Naive thymus-derived CD8-positive, alpha-beta T cell (primary cell): Measurements from ENCODE around the gene EHMT1. TPM values are rescaled to one million over a fixed set of nuclear protein-coding genes. Genes with fewer than 3 reads are reported as not detected.
"Not testable (repeated sequence)": the region's sequence is repeated elsewhere in the genome, so short reads cannot be mapped to it uniquely, and the experiment has no call there.

ENCODE experiments used
- ATAC-seq, 2 donors: fragments of 150-1000 bp; cut with Tn5 transposase in 1 of 2; sonication (Bioruptor Pico), chemical (Tn5 transposase) in 1 of 2; 1 replicate in 1 of 2; 2 replicates in 1 of 2; pipeline ENCODE4 v1.10.0; 2021; ENCODE audit warnings: mild to moderate bottlenecking in 2 of 2, moderate library complexity in 2 of 2
- POLR2A ChIA-PET: fragments of 350-600 bp; sonication (Branson Sonifier 250); formaldehyde crosslinking; loops from one replicate; lab custom pipeline; 2021; ENCODE audit warnings: antibody characterized with exemption; lab: Charles Lee
- DNase-seq, 10 donors: peaks; one replicate each; pipeline versions ENCODE4 v3.0.0 to v3.0.0-alpha.2; 2020 to 2022
- H3K27ac Mint-ChIP-seq, 10 donors: one replicate each; pipeline ENCODE4 v1.8.0; 2020 to 2022; ENCODE audit warnings: mild to moderate bottlenecking in 10 of 10, mixed read lengths in 10 of 10, moderate library complexity in 4 of 10, inconsistent platforms in 1 of 10
- H3K27me3 Mint-ChIP-seq, 5 donors: one replicate each; pipeline ENCODE4 v1.8.0; 2021 to 2022; ENCODE audit warnings: mixed read lengths in 5 of 5
- H3K36me3 Mint-ChIP-seq, 3 donors: one replicate each; pipeline ENCODE4 v1.8.0; 2020 to 2022; ENCODE audit warnings: mixed read lengths in 3 of 3, mild to moderate bottlenecking in 2 of 3, inconsistent platforms in 1 of 3
- H3K4me1 Mint-ChIP-seq, 4 donors: one replicate each; pipeline ENCODE4 v1.8.0; 2021 to 2022; ENCODE audit warnings: mixed read lengths in 4 of 4
- H3K4me3 Mint-ChIP-seq, 10 donors: one replicate each; pipeline ENCODE4 v1.8.0; 2020 to 2022; ENCODE audit warnings: mild to moderate bottlenecking in 10 of 10, mixed read lengths in 10 of 10, moderate library complexity in 6 of 10, inconsistent platforms in 1 of 10
- H3K9me3 Mint-ChIP-seq, 9 donors: one replicate each; pipeline ENCODE4 v1.8.0; 2020 to 2022; ENCODE audit warnings: mixed read lengths in 9 of 9, mild to moderate bottlenecking in 3 of 9, inconsistent platforms in 1 of 9, moderate library complexity in 1 of 9
- polyA plus RNA-seq, 3 donors: library from polyadenylated mRNA; unstranded; fragments of 300-500 nt; fragmentation: Illumina TruSeq; gene quantifications; one replicate each; pipeline ENCODE4 v1.2.3, GENCODE V29; 2021
- total RNA-seq, 8 experiments: library from RNA in 2 of 8; stranded (reverse) in 2 of 8; gene quantifications; one replicate each; pipeline ENCODE4 v1.2.3 and lab custom pipeline; 2021 to 2026

Gene EHMT1
- total and polyA plus RNA-seq, 5 experiments from 2014 or later: 20.9 to 113 (median 34.4) TPM

DNA sequence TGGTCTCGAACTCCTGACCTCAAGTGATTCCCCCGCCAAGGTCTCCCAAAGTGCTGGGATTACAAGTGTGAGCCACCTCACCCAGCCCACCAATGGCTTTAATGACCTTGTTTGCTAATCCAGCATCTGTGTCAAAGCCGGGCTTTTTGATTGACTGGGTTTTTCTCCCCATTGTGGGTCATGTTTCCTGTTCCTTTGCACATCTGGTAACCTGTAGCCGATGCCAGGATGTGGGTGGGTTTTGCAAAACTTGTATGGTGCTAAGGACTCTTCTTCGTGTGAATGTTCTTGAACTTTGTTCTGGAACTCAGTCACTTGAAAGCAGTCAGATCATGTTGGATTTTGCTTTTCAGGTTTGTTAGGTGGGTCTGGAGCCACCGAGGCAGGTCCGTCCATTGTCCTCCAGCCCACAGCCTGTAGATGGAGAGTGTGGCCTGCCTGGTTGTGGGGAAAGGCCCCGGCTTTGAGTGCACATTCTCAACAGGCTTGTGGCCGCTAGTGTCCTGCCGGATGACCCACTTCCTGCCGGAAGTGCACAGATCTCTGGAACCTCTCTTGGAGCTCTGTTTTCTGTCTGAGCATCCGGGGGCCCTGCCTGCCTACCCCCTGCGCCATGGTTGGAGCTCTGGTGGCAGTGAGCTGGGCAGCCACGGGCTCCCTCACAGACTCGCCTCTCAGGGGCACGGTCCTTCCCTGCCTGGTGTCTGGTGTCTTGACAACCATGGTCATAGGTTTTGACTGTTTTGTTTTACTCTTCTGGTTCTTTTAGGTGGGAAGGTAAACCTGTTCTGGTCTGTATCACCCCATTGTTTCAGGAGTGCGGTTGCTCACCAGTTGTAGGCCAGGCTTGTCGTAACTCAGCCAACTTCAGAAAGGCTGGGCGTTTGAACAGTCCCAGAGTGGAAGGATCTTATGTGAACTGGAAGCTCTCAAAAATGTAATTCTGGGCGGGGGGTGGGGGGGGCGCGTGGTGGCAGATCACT lies 189.2 kb downstream of the EHMT1 start:
- peak overlapping the region in 3 of 10 donors; percentile 2 to 41 (median 12) for H3K4me3 Mint-ChIP-seq
- H3K27me3 Mint-ChIP-seq: no peaks in the 10 kb centered on the region
- peaks cover 7 to 21% (median 18%) of the 10 kb centered on the region in 4 donors for H3K4me1 Mint-ChIP-seq
- peak in 3 of 10 donors; percentile 7 to 26 (median 21) for DNase-seq
- peak in 1 of 2 donors; percentile 77 for ATAC-seq
- no peaks in the 10 kb centered on the region for H3K9me3 Mint-ChIP-seq
- POLR2A ChIA-PET: interaction anchor here (0.5 kb wide), 1 partner anchor 161 kb away, joined by 3 read pairs; no protein-coding TSS in a partner anchor
- peak overlapping the region; percentile 15 to 80 (median 48) for H3K27ac Mint-ChIP-seq
- peaks cover 0 to 57% (median 17%) of the 10 kb centered on the region in 3 donors for H3K36me3 Mint-ChIP-seq

DNA sequence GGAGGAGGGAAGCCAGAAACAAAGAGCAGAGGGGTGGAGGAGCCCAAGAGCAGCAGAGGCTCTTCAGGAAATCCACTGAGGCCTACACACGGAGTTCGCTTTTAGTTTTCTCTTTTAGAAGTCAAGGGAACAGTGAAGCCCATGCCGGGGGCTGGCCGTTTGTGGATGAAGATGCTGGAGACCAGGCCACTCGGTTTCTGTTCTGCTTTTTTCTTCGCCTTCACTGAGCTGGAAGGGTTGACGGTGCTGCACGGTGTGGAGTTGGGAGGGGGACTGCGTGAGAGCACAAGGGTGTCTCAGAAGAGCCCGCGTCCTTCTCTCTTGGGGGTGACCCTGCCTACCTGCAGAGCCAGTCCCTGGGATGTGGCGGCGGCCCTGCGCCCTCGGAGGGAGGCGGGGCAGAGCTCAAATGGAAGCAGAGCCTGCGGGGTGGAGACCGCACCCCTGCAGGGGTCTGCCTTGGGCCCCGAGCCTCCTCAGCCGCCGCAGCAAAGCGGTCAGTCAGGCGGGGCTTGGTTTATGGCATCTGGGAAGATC lies 190.3 kb downstream of the EHMT1 start:
- peaks cover 0 to 54% (median 9%) of the 10 kb centered on the region in 3 donors for H3K36me3 Mint-ChIP-seq
- no peak overlapping the region for H3K4me3 Mint-ChIP-seq
- POLR2A ChIA-PET: interaction anchor here (0.5 kb wide), 1 partner anchor 162 kb away, joined by 3 read pairs; no protein-coding TSS in a partner anchor
- H3K9me3 Mint-ChIP-seq: no peaks in the 10 kb centered on the region
- H3K4me1 Mint-ChIP-seq: peaks cover 7 to 21% (median 17%) of the 10 kb centered on the region in 4 donors
- peak overlapping the region in 1 of 10 donors; percentile 48 for H3K27ac Mint-ChIP-seq
- DNase-seq (no peak), ATAC-seq (no peak)
- H3K27me3 Mint-ChIP-seq: no peaks in the 10 kb centered on the region

DNA sequence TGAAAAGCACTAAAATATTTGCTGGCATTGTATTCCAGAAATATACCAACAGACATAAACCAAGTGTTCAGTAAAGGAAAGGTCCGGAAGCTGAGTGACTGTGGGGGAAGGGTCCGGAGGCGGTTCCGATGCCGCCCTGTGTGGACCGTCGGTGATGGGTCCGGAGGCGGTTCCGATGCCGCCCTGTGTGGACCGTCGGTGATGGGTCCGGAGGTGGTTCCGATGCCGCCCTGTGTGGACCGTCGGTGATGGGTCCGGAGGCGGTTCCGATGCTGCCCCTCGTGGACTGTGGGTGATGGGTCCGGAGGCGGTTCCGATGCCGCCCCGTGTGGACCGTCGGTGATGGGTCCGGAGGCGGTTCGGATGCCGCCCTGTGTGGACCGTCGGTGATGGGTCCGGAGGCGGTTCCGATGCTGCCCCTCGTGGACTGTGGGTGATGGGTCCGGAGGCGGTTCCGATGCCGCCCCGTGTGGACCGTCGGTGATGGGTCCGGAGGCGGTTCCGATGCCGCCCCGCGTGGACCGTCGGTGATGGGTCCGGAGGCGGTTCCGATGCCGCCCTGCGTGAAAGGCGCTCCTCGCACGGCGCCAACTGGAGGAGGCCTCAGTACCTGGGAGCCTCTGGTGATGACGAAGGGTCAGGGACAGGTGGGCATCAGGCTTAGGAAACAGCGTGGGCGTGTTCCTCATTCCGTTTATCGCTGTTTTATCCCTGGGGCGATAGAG lies 191.1 kb downstream of the EHMT1 start:
- Mint-ChIP-seq H3K27ac (peak overlapping the region in 1 of 10 donors; percentile 64), H3K4me1 (peaks cover 9 to 21% (median 16%) of the 10 kb centered on the region in 4 donors), H3K36me3 (peaks cover 0 to 54% (median 5%) of the 10 kb centered on the region in 3 donors)
- POLR2A ChIA-PET, DNase-seq, H3K9me3 Mint-ChIP-seq, ATAC-seq, H3K4me3 Mint-ChIP-seq, H3K27me3 Mint-ChIP-seq: not testable (repeated sequence)

DNA sequence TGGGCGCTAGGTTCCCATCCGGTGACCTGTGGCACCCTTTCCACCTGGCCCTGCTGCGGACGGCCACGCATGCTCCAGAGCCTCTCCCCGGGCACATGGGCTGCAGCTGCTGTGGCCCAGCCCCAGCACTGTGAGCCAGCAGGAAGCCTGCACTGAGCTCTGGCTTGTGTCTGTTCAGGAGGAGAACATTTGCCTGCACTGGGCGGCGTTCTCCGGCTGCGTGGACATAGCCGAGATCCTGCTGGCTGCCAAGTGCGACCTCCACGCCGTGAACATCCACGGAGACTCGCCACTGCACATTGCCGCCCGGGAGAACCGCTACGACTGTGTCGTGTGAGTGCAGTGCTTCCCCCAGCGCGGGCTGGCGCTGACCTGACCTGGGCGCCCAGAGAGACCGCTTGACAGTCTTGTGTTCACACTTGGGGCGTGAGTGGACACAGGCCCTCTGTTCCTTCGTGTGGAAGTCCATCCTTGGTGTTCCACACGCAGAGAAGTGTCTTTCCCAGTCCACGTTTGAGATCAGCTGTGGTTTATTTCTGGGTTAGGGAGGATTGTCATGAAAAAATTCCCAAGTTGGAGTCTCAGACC lies 192.6 kb downstream of the EHMT1 start:
- Mint-ChIP-seq H3K4me3 (no peak overlapping the region), H3K27me3 (no peaks in the 10 kb centered on the region), H3K27ac (no peak overlapping the region), H3K36me3 (peaks cover 0 to 58% (median 9%) of the 10 kb centered on the region in 3 donors), H3K4me1 (peaks cover 7 to 18% (median 16%) of the 10 kb centered on the region in 4 donors), H3K9me3 (no peaks in the 10 kb centered on the region)
- no peak for DNase-seq
- ATAC-seq: no peak
- POLR2A ChIA-PET: no interaction called here

GRCh38 chr9:137812356-137813023 lies 193.7 kb downstream of the EHMT1 start:
- H3K4me3 Mint-ChIP-seq: no peak overlapping the region
- H3K27me3 Mint-ChIP-seq: no peaks in the 10 kb centered on the region
- peaks cover 4 to 10% (median 8%) of the 10 kb centered on the region in 4 donors for H3K4me1 Mint-ChIP-seq
- ATAC-seq: no peak
- peaks cover 0 to 4% (median 0%) of the 10 kb centered on the region in 9 donors for H3K9me3 Mint-ChIP-seq
- DNase-seq: no peak
- H3K27ac Mint-ChIP-seq: peak overlapping the region in 1 of 10 donors; percentile 18
- POLR2A ChIA-PET: no interaction called here
- H3K36me3 Mint-ChIP-seq: peaks cover 0 to 64% (median 16%) of the 10 kb centered on the region in 3 donors

- POLR2A ChIA-PET: no interaction called here
- Mint-ChIP-seq H3K4me3 (no peak overlapping the region), H3K4me1 (peaks cover 0 to 6% (median 2%) of the 10 kb centered on the region in 4 donors), H3K9me3 (peaks cover 0 to 8% (median 0%) of the 10 kb centered on the region in 9 donors), H3K36me3 (peaks cover 0 to 70% (median 23%) of the 10 kb centered on the region in 3 donors), H3K27ac (peak overlapping the region in 1 of 10 donors; percentile 18), H3K27me3 (no peaks in the 10 kb centered on the region)
- DNase-seq (no peak), ATAC-seq (no peak)
These were observed 194.4 kb downstream of the EHMT1 start for GRCh38 chr9:137813167-137813566.

DNA sequence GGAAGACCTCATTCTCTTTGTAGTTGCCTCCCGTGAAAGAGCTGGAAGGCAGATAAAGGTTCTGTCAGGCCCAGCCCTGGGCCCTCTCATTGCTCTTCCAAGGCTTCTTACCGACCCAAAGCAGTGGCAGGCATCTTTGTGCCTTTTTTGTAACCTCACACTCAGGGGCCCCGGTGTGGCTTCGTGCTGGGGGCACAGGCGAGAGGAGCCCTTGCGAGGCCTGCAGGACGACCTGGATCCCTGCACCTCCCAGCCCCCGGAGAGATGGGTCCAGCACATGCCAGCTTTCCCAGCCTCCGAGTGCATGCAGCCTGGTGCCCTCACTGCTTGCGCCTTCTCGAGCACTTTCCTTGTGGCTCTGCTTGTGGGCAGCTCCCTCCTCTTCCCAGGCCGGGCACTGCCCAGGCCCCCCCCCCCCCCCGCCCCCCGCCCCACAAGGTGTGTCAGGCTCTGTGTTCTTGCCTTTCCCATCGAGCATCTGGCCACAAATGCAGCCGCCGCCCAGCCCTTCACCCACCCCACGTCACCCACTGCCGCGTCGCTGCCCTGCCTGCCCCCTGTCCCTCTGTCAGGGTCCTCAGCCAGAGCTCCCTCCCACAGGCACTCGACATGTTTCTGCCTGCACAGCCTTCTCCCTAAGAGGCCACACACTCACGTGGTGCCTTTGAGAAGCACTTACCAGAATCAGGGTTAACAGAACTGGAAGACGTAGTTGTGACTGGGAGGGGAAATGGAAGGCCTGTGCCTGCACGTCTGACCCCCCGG lies 195.0 kb downstream of the EHMT1 start:
- no peak overlapping the region for H3K4me3 Mint-ChIP-seq
- H3K9me3 Mint-ChIP-seq: peaks cover 0 to 10% (median 0%) of the 10 kb centered on the region in 9 donors
- DNase-seq (no peak), ATAC-seq (no peak)
- H3K27ac Mint-ChIP-seq: peak overlapping the region in 1 of 10 donors; percentile 59
- H3K4me1 Mint-ChIP-seq: peaks cover 0 to 2% (median under 1%) of the 10 kb centered on the region in 4 donors
- H3K27me3 Mint-ChIP-seq: no peaks in the 10 kb centered on the region
- POLR2A ChIA-PET: no interaction called here
- peaks cover 0 to 70% (median 25%) of the 10 kb centered on the region in 3 donors for H3K36me3 Mint-ChIP-seq

GRCh38 chr9:137814436-137814835 lies 195.6 kb downstream of the EHMT1 start:
- Mint-ChIP-seq H3K27ac (peak overlapping the region in 4 of 10 donors; percentile 38 to 74 (median 48)), H3K4me3 (no peak overlapping the region), H3K27me3 (no peaks in the 10 kb centered on the region), H3K9me3 (peaks cover 0 to 10% (median 0%) of the 10 kb centered on the region in 9 donors), H3K36me3 (peaks cover 0 to 64% (median 25%) of the 10 kb centered on the region in 3 donors), H3K4me1 (peaks cover 0 to 2% (median under 1%) of the 10 kb centered on the region in 4 donors)
- POLR2A ChIA-PET: no interaction called here
- DNase-seq (no peak), ATAC-seq (no peak)

- POLR2A ChIA-PET: no interaction called here
- no peak for ATAC-seq
- Mint-ChIP-seq H3K4me1 (peaks cover 0 to 2% (median under 1%) of the 10 kb centered on the region in 4 donors), H3K4me3 (no peak overlapping the region), H3K27ac (peak overlapping the region in 5 of 10 donors; percentile 38 to 81 (median 57)), H3K36me3 (peaks cover 0 to 63% (median 25%) of the 10 kb centered on the region in 3 donors), H3K27me3 (no peaks in the 10 kb centered on the region), H3K9me3 (peaks cover 0 to 10% (median 0%) of the 10 kb centered on the region in 9 donors)
- no peak for DNase-seq
These were observed 196.0 kb downstream of the EHMT1 start for GRCh38 chr9:137814841-137815240.

DNA sequence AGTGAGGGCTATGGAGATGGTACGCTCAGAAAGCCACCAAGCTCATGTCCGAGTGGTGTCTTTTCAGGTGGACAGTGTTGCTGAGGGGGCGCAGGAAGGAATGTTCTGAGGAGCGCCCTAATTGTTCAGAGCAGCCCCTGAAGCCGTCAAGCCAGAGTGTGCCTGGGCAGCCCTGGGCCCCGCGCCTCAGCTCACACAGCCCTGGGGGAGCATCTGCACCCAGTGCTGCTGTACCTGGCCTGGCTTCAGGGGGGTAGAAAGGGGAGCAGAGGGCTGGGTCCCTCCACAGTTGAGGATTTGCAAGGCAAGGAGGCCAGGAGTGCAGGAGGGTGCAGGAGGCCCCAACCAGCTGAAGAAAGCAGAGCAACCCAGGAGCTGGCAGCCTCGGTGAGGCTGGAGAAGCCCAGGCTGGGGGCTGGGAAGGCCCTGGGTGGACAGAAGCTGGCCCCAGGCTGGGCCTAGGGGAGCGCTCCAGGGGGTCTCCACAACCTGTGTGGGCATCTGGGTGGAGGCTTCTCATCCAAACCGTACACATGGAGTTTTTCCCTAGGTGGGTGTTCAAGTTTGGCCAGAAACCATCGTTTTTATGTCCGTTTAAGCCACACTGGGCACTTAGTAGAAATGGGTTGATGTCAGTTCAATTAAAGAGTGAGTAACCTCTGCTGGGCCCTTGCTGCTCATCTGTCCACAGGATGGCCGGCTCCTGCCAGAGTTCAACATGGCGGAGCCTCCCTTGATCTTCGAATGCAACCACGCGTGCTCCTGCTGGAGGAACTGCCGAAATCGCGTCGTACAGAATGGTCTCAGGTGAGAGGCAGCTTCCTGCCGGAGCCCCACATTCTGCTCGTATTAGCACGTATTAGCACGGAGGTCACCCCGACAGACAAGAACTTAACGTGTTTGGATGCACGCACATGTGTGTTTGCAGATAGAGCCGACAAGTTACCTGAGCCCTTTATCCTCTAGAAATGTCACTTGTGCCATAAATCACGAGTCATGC lies 196.8 kb downstream of the EHMT1 start:
- no peak for DNase-seq
- Mint-ChIP-seq H3K4me3 (no peak overlapping the region), H3K36me3 (peaks cover 0 to 67% (median 31%) of the 10 kb centered on the region in 3 donors), H3K27me3 (no peaks in the 10 kb centered on the region), H3K4me1 (peaks cover 0 to 2% (median 0%) of the 10 kb centered on the region in 4 donors), H3K27ac (peak overlapping the region in 5 of 10 donors; percentile 38 to 67 (median 41)), H3K9me3 (peaks cover 0 to 10% (median 0%) of the 10 kb centered on the region in 9 donors)
- POLR2A ChIA-PET: no interaction called here
- no peak for ATAC-seq
